Stimulated activated CD4-positive, alpha-beta T cell treated with anti-CD3 and anti-CD28 coated beads, Interleukin-12 subunit alpha, Interleukin-12 subunit beta, amount 100 ng/mL, for 48 hours (primary cell): ENCODE results near the gene FOXK2.
A peak's percentile ranks its signal among the peaks of the same experiment; 100 is the strongest.
"Not testable (repeated sequence)": the region's sequence is repeated elsewhere in the genome, so short reads cannot be mapped to it uniquely, and the experiment has no call there.

Experiments used
- DNase-seq, 3 donors: peaks; one replicate each; pipeline ENCODE4 v3.0.0-alpha.2; 2020; ENCODE audit warnings: low read depth in 2 of 3, low spot score in 1 of 3

Gene FOXK2

DNA sequence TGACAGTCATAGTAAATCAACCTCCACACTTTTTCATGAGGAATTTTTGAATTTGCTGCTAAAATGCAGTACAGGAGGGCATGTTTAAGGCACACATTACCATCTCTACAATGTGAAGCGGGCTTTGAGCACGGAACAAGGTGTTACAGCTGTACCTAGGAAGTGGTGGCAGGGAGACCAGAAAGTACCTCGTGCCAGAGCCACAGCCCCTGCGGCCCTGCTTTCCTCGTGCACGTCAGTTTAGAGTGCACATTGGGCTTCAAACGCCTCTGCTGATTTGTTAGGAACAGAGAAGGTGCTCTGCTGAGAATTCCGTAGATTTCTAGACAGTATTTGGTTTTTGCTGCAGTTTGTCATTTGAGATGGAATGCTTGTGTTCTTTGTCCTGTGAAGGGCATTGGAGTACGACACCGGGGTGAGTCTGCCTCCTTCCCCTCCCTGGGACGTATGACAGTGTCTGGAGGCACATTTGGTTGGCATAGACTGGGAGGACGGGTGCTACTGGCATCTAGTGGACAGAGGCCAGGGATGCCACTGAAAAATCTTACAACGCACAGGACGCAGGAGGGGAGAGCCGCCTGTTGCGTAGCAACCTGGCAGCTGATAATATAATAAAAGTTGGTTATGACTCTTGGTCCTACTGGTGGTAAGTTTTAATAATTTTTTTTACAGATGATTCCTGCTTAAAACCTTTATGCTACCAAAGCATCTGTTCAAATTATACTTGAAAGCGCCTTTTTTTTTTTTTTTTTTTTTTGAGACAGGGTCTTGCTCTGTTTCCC, 9.1 kb downstream of the FOXK2 start:
- no peak for DNase-seq

- DNase-seq = no peak
These were observed 10.4 kb downstream of the FOXK2 start for GRCh38 chr17:82529914-82530300.

GRCh38 chr17:82531431-82531881, 11.9 kb downstream of the FOXK2 start:
- DNase-seq = no peak

- DNase-seq = no peak
These were observed 14.9 kb downstream of the FOXK2 start for GRCh38 chr17:82534401-82534812.

DNA sequence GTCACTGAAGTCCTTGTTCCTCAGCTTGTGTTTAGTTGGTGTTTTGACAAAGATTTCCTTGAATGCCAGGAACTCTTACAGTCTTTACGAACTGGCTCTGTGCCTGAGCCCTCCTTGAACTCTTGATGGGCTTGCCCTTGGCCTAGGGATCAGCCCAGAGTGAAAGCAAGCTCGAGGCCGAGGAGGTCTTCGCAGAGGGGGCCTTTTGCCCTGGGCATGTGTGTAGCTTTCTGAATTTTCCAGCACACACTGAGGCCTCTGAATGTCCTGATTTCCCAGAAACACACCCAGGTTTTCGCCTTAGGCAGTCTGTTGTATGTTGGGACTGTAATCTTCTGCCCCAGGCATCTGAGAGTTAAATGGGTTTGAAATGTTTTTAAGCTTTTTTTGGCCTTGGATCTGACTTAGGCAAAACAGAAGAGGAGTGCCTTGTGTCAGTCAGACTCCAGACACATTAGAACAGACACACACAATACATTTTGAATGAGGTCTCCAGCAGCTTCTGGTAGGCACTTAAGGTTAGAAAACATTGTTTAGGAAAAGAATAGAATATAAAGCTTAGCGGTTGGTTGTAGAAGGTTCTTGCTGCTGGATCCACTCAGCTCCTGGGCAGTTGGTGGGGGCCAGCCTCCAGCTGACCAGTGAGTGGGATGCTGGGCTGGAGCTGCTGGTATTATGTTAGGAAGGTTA, 17.1 kb downstream of the FOXK2 start:
- no peak for DNase-seq

DNA sequence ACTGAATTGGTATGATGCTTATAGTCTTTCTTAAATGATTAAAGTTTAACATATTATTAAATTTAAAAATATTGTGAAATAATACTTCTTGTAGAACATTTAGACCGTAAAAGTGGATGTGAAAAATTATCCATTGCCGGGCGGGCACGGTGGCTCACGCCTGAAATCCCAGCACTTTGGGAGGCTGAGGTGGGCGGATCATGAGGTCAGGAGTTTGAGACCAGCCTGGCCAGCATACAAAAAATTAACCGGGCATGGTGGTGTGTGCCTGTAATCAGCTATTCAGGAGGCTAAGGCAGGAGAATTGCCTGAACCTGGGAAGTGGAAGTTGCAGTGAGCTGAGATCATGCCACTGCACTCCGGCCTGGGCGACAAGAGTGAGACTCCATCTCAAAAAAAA, 17.7 kb downstream of the FOXK2 start:
- not testable (repeated sequence) for DNase-seq

- not testable (repeated sequence) for DNase-seq
These were observed 19.5 kb downstream of the FOXK2 start for GRCh38 chr17:82539076-82539475.

- no peak for DNase-seq
These were observed 22.9 kb downstream of the FOXK2 start for GRCh38 chr17:82542439-82542838.

- no peak for DNase-seq
These were observed 25.0 kb downstream of the FOXK2 start for GRCh38 chr17:82544431-82545070.

- no peak for DNase-seq
These were observed 25.5 kb downstream of the FOXK2 start for GRCh38 chr17:82545071-82545462.

GRCh38 chr17:82547981-82548380, 28.4 kb downstream of the FOXK2 start:
- DNase-seq = no peak

DNA sequence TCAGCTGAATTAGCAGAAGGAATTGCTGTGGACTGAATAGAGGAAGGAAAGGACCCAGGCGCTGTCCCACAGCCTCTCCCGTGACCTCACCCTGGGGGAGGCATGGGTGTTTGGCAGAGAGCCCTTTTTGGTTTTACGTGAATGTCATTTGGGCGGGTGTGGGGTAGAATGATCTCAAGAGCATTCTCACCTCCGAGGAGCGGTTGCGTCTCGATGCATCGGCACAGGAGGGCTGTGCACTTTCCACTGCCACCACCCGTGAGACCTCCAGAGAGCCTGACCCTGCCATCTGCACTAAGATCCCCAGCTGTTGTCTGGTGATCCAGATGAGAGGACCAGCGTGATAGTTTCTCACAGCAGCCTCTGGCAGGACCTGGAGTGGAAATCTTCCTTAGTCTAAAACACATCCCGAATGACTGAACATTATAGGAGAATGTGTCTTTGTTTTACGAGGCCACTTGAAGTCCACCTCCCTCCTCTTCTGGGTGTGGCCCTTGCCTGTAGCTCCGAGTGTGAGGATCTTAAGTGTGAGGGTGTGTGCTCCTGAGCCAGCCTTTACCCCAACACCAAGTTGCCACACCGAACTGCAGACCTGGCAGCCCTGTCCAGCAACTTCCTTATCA, 29.3 kb downstream of the FOXK2 start:
- no peak for DNase-seq

- peak; percentile 67 to 69 (median 68) for DNase-seq
These were observed 32.4 kb downstream of the FOXK2 start for GRCh38 chr17:82551779-82552457.

DNA sequence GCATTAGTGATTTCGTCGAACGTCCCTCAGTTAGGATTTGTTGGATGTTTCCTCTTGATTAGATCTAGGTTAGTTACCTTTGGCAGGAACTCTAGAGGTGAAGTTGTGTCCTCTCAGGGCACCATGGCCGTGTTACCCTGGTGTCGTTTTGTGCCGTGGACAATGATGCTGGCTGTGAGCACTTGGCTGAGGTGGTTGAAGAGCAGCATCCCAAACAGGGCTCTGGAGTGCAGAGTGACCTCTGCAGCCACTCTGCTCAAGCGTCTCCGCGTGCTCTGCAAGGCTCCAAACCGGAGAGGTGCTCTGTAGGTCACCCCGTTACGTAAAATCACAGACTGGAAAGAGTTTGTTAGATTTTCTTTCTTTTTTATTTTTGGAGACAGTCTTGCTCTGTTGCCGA, 33.0 kb downstream of the FOXK2 start:
- no peak for DNase-seq

- DNase-seq = no peak
These were observed 33.8 kb downstream of the FOXK2 start for GRCh38 chr17:82553210-82553930.

DNA sequence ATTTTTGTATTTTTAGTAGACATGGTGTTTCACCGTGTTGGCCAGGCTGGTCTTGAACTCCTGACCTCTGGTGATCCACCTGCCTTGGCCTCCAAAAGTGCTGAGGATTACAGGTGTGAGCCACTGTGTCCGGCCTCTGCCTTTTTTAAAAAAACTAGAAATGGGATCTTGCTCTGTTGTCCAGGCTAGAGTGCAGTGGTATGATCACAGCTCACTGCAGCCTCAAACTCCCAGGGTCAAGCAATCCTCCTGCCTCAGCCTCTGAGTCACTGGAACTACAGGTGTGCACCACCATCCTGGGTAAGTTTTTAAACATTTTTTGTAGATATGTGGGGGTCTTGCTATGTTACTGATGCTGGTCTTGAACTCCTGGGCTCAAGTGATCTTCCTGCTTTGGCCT, 38.0 kb downstream of the FOXK2 start:
- not testable (repeated sequence) for DNase-seq

DNA sequence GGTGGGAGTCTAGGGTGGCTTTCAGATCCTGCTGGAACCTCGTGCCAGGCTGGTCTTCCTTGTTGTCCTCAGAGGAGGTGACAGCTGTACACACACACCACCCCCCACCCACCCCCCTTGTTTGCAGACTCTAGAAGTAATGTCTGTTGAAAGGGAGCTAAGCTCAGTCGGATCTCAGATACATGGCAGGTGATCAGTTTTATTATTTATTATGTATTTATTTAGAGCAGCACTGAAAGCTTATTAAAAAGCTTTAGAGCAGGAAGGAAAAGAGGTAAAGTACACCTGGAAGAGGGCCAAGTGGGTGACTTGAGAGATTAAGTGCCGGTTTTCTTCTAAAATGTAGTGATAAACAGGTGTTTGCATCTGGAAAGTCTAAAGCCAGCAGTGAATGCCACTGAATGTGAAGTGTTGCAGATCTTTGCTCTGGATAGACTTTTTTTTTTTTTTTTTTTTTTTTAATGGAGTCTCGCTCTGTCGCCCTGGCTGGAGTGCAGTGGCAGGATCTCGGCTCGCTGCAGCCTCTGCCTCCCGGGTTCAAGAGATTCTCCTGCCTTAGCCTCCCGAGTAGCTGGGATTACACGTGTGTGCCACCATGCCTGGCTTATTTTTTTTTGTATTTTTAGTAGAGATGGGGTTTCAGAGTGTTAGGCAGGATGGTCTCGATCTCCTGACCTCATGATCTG, 40.2 kb downstream of the FOXK2 start:
- no peak for DNase-seq

DNA sequence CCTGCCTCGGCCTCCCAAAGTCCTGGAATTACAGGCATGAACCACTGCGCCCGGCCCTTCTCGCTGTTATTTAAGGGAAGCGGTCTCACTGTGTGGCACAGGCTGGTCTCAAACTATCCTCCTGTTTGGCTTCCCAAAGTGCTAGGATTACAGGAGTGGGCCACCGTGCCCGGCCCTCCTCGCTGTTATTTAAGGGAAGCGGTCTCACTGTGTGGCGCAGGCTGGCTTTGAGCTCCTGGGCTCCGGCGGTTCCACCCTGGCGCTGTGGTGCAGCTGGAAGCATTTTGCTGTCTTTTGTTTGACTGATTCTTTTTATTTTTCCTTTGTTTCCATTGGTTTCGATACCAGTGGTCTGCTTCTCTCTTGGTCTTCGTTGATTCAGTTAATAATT, 40.7 kb downstream of the FOXK2 start:
- DNase-seq = no peak

DNA sequence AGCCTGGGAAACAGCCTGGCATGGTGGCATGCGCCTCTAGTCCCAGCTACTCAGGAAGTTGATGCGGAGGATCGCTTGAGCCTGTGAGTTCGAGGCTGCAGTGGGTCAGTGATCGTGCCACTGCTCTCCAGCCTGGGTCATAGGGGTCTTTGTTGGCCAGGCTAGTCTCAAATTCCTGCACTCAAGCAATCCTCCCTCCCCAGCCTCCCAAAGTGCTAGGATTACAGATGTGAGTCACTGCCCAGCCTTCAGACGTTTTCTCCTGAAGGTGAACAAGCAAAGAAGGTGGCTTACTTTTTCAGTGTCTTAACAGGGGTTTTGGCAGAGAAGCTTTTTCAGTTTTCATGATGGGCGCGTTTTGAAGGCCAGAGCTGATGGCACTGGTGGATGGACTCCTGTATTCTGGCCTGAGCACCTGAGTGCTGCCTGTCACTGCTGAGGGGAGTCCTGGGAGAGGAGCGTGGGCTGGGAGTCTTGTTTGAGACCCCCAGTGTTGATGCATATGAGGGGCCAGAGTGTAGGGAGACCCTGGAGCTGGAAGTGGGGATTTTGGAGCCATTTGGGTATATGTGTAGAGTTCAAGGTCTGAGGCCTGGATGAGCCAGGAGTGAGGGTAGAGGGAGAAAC, 41.4 kb downstream of the FOXK2 start:
- no peak for DNase-seq
